ENCODE results near the gene HSPA12B. TPM values are rescaled to one million over a fixed set of nuclear protein-coding genes. Genes with fewer than 3 reads are reported as not detected.

Gene HSPA12B
- polyA plus RNA-seq, 1 of the 3 experiments (the other 2 are of a cell fraction) = 0.46 TPM

DNA sequence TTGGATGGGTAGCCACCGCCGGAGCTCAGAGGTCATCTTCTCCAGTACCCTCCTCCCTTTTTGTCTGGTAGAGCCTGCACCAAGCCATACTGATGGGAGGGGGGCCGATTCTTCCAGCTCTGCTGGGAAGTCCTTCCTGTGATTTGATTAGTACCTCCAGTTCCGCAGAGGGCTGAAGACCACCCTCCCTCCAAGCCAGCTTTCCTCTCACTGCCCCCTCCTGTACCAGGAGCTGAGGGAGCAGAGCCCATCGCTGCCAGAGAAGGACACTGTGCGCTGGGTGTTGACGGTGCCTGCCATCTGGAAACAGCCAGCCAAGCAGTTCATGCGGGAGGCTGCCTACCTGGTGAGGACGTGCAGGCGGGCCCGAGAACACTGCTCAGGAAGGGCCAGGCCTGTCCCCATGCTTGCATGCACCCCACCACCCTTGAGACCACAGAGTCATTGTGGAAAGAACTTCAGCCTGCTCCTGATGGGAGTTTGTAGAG is 13.2 kb downstream of the HSPA12B start (continued):
- no peak for TF ChIP-seq POLR2AphosphoS5 (IDR thresholded peaks at IDR 0.05; ENCODE audit: low read depth, low read length)
- TF ChIP-seq SMC3 (IDR thresholded peaks at IDR 0.05; ENCODE audit: low read depth, low read length) = no peak

DNA sequence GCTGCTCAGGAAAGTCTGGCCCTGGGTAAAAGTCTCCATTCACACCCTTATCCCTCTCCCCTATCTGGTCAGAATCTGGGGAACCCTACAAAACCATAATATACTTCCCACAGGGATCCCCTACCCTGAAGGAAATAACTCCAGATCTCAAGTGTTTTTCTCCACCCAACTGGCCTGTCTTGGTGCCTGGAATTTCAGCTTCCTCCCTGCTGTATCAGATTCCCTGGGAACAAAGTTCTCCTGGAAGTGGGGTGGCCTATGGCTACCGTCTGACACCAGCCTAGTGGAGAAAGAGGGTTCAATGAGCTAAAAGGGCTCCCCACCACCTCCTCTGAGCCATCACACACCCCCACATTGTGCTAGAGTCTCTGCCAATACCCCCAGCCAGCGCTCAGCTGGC is 15.0 kb downstream of the HSPA12B start:
- peaks cover 0 to 3% of the 10 kb centered on the region in 2 experiments for H3K36me3 ChIP-seq (replicated peaks in 1 of 2; ENCODE audit: control insufficient read depth in 1 of 2, insufficient read depth in 2 of 2, low read length in 1 of 2)
- WGBS (ENCODE audit: low lambda C conversion rate) = 75% methylated on average over 2 of the region's 2 CpGs
- H3K79me2 ChIP-seq (ENCODE audit: insufficient read depth) = no peaks in the 10 kb centered on the region
- DNase-seq = no peak
- H3K4me1 ChIP-seq (ENCODE audit: control insufficient read depth in 1 of 2, insufficient read depth in 2 of 2, low read depth in 1 of 2, low read length in 1 of 2) = peaks cover 0 to 9% of the 10 kb centered on the region in 2 experiments; a peak in 1 of 4 replicates
- ChIA-PET POLR2A (no interaction called here), CTCF (interaction anchor here (1.0 to 9.8 kb wide), 7 partner anchors 11 to 70 kb away, joined by 3 to 151 read pairs (median 14); partner anchors contain the start of genes ADISSP and CENPB)
- no peaks in the 10 kb centered on the region for H3K27me3 ChIP-seq (ENCODE audit: insufficient read depth)
- TF ChIP-seq, protein P1, sequence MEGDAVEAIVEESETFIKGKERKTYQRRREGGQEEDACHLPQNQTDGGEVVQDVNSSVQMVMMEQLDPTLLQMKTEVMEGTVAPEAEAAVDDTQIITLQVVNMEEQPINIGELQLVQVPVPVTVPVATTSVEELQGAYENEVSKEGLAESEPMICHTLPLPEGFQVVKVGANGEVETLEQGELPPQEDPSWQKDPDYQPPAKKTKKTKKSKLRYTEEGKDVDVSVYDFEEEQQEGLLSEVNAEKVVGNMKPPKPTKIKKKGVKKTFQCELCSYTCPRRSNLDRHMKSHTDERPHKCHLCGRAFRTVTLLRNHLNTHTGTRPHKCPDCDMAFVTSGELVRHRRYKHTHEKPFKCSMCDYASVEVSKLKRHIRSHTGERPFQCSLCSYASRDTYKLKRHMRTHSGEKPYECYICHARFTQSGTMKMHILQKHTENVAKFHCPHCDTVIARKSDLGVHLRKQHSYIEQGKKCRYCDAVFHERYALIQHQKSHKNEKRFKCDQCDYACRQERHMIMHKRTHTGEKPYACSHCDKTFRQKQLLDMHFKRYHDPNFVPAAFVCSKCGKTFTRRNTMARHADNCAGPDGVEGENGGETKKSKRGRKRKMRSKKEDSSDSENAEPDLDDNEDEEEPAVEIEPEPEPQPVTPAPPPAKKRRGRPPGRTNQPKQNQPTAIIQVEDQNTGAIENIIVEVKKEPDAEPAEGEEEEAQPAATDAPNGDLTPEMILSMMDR (IDR thresholded peaks at IDR 0.05) = no peak
- no peak for TF ChIP-seq GATA2 (CRISPR knock-in tag; IDR thresholded peaks at IDR 0.05)
- TF ChIP-seq JUND (IDR thresholded peaks at IDR 0.05) = no peak
- TF ChIP-seq TCF12 (IDR thresholded peaks at IDR 0.05) = no peak
- TF ChIP-seq, protein P2, sequence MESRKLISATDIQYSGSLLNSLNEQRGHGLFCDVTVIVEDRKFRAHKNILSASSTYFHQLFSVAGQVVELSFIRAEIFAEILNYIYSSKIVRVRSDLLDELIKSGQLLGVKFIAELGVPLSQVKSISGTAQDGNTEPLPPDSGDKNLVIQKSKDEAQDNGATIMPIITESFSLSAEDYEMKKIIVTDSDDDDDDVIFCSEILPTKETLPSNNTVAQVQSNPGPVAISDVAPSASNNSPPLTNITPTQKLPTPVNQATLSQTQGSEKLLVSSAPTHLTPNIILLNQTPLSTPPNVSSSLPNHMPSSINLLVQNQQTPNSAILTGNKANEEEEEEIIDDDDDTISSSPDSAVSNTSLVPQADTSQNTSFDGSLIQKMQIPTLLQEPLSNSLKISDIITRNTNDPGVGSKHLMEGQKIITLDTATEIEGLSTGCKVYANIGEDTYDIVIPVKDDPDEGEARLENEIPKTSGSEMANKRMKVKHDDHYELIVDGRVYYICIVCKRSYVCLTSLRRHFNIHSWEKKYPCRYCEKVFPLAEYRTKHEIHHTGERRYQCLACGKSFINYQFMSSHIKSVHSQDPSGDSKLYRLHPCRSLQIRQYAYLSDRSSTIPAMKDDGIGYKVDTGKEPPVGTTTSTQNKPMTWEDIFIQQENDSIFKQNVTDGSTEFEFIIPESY (IDR thresholded peaks at IDR 0.05; ENCODE audit: borderline replicate concordance, low read depth) = no peak
- no peak for TF ChIP-seq EZH2phosphoT487 (IDR thresholded peaks at IDR 0.05; ENCODE audit: borderline replicate concordance, low read depth)
- TF ChIP-seq ELF1 (IDR thresholded peaks at IDR 0.05) = no peak
- TF ChIP-seq NRF1 (IDR thresholded peaks at IDR 0.05; ENCODE audit: low read depth, low read length) = no peak
- TF ChIP-seq YY1 (IDR thresholded peaks at IDR 0.05; ENCODE audit: low read depth) = no peak
- no peak for TF ChIP-seq CHD2 (IDR thresholded peaks at IDR 0.05; ENCODE audit: low read length, partially characterized antibody)
- no peak for TF ChIP-seq TEAD4 (IDR thresholded peaks at IDR 0.05; ENCODE audit: borderline replicate concordance, insufficient read depth)
- TF ChIP-seq, protein P3, sequence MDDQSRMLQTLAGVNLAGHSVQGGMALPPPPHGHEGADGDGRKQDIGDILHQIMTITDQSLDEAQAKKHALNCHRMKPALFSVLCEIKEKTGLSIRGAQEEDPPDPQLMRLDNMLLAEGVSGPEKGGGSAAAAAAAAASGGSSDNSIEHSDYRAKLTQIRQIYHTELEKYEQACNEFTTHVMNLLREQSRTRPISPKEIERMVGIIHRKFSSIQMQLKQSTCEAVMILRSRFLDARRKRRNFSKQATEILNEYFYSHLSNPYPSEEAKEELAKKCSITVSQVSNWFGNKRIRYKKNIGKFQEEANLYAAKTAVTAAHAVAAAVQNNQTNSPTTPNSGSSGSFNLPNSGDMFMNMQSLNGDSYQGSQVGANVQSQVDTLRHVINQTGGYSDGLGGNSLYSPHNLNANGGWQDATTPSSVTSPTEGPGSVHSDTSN (IDR thresholded peaks at IDR 0.05) = no peak
- TF ChIP-seq FOXM1 (IDR thresholded peaks at IDR 0.05; ENCODE audit: low read depth) = no peak
- no peak for TF ChIP-seq SMC3 (IDR thresholded peaks at IDR 0.05; ENCODE audit: low read depth, low read length)
- no peak overlapping the region for H3K9ac ChIP-seq
- H3K4me2 ChIP-seq = no peak overlapping the region
- H2AFZ ChIP-seq (ENCODE audit: low read depth) = no peak overlapping the region
- no peak overlapping the region for H3K27ac ChIP-seq (ENCODE audit: low read depth in 2 of 2, low read length in 1 of 2)
- H3F3A ChIP-seq (replicated peaks; ENCODE audit: insufficient read depth) = no peaks in the 10 kb centered on the region
- no peaks in the 10 kb centered on the region for H3K9me3 ChIP-seq
- no peaks in the 10 kb centered on the region for H3K9me2 ChIP-seq
- H4K20me1 ChIP-seq (ENCODE audit: insufficient read depth) = no peaks in the 10 kb centered on the region
- no peak overlapping the region for H3K4me3 ChIP-seq (ENCODE audit: low read depth in 2 of 2, low read length in 1 of 2)
